Epithelial cell of esophagus (primary cell): ENCODE data around the gene DIPK1A.

Experiments used
- DNase-seq: peaks from one replicate; pipeline ENCODE4 v3.0.0; 2010; ENCODE audit warnings: low read depth
- H3K4me3 ChIP-seq: 2 replicates; pipeline ENCODE4 v1.5.1; 2011; ENCODE audit warnings: mild to moderate bottlenecking, low read length, control low read depth
- TF ChIP-seq, protein P1 (sequence below): IDR thresholded peaks from 2 replicates; pipeline ENCODE4 v1.5.1; 2011; ENCODE audit warnings: low read depth, mild to moderate bottlenecking, low read length, control low read depth, inconsistent platforms; ENCODE audit not compliant: insufficient read depth; ENCODE audit errors: missing control alignments

Gene DIPK1A

DNA sequence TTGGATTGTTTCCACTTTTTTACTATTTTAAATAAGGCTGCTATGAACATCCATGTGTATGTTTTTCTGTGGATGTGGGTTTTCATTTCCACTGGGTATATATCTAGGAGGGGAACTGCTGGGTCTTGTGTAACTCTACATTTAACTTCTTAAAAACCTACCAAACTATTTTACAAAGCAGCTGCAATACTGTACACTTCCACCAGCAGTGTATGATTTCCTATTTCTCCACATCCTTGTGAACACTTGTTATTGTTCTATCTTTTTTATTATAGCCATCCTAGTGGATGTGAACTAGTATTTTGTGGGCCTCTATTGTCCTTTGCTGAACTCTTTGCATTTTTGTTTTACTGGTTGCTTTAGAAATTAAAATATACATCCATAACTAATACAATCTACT lies 33.4 kb downstream of the DIPK1A start:
- TF ChIP-seq, protein P1, sequence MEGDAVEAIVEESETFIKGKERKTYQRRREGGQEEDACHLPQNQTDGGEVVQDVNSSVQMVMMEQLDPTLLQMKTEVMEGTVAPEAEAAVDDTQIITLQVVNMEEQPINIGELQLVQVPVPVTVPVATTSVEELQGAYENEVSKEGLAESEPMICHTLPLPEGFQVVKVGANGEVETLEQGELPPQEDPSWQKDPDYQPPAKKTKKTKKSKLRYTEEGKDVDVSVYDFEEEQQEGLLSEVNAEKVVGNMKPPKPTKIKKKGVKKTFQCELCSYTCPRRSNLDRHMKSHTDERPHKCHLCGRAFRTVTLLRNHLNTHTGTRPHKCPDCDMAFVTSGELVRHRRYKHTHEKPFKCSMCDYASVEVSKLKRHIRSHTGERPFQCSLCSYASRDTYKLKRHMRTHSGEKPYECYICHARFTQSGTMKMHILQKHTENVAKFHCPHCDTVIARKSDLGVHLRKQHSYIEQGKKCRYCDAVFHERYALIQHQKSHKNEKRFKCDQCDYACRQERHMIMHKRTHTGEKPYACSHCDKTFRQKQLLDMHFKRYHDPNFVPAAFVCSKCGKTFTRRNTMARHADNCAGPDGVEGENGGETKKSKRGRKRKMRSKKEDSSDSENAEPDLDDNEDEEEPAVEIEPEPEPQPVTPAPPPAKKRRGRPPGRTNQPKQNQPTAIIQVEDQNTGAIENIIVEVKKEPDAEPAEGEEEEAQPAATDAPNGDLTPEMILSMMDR: no peak
- DNase-seq: no peak
- H3K4me3 ChIP-seq: no peak overlapping the region

- TF ChIP-seq, protein P1: no peak
- DNase-seq: no peak
- H3K4me3 ChIP-seq: no peak overlapping the region
Observed at GRCh38 chr1:92926873-92927272, 34.4 kb downstream of the DIPK1A start.

DNA sequence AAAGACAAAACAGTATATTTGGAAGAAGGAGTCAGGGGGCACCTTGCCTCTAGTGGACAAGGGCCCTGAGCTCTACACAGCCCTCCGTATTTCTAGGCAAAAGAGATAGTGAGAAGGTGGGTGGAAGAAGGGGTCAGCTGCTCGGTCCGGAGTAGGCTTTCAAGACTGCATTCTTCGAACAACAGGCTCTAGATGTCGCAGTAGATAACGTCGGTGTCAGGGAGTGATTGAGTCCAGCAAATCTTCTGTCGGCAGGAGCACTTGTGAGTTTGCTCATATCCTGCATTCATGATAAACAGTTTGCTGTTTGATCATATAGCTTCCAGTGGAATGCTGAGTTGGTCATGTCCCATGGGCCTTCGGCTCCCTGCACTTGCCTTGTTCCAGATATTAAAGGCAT lies 36.8 kb downstream of the DIPK1A start:
- DNase-seq: no peak
- TF ChIP-seq, protein P1: no peak
- H3K4me3 ChIP-seq: no peak overlapping the region

- DNase-seq: no peak
- H3K4me3 ChIP-seq: no peak overlapping the region
- TF ChIP-seq, protein P1: no peak
Observed at GRCh38 chr1:92923664-92924063, 37.6 kb downstream of the DIPK1A start.

DNA sequence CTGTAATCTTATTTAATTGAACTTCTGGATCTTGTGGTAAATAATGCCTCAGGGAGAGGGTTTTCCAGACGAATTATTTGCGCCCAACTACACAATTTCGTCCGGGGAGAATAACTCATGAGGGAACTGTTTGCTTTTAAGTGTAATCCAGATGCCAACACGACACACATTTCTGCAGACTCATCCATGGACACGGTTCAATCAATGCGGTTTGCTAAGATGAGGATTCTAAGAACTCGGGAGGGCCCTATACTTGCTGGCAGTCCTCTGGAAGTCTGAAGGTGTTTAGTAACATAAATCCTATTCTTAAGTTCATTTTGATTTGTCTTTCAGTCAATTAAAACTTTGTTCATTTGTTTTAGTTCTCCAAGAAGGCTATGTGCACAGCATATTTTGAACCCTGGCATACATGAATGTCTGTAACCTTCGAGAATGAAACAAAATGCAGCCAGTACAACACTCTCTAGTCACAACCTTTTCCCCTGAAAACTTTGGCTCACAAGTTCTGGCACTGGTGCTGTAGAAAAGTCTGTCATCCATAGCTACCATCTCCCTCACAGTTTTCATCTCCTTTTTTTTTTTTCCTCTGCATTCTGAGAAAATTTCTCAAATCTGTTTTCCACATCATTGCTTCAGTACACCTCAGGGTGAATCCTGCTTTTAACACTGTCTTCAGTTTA lies 38.8 kb downstream of the DIPK1A start:
- no peak for DNase-seq
- TF ChIP-seq, protein P1: no peak
- no peak overlapping the region for H3K4me3 ChIP-seq

GRCh38 chr1:92921031-92922023 lies 39.9 kb downstream of the DIPK1A start:
- TF ChIP-seq, protein P1: no peak
- H3K4me3 ChIP-seq: no peak overlapping the region
- no peak for DNase-seq
